ENCODE data around the gene SNX32. TPM values are rescaled to one million over a fixed set of nuclear protein-coding genes. Genes with fewer than 3 reads are reported as not detected.
A peak's percentile ranks its signal among the peaks of the same experiment; 100 is the strongest.

The SNX32 gene
- total RNA-seq, 1 donor from 2014 or later, result 0.13 TPM

GRCh38 chr11:65796726-65797601, 36.8 kb upstream of the SNX32 start:
- no peak for DNase-seq (ENCODE audit: low read depth in 2 of 2)

- no peak for DNase-seq (ENCODE audit: low read depth in 2 of 2)
Observed at GRCh38 chr11:65797711-65798110, 36.1 kb upstream of the SNX32 start.

DNA sequence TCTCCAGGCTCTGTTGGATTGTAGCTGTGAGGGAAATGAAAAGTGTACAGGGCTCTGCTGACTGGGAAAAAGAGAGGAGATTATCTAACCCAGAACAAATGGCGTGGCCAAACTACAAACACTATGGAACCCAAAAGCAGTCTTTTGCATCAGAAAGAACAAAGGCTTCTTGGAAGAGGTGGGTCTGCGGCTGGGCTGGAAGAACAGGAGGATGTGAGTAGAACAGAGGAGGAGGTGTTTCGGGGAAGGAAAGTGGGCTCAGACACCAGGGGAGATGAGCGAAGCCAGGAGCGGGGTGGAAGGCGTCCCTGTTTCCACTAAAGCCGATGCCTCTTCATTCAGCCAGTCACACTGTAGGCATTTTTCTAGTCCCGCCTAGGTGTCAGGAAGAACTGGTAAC, 34.9 kb upstream of the SNX32 start:
- DNase-seq (ENCODE audit: low read depth in 2 of 2), result no peak

GRCh38 chr11:65801153-65801987, 32.4 kb upstream of the SNX32 start:
- no peak for DNase-seq (ENCODE audit: low read depth in 2 of 2)

DNA sequence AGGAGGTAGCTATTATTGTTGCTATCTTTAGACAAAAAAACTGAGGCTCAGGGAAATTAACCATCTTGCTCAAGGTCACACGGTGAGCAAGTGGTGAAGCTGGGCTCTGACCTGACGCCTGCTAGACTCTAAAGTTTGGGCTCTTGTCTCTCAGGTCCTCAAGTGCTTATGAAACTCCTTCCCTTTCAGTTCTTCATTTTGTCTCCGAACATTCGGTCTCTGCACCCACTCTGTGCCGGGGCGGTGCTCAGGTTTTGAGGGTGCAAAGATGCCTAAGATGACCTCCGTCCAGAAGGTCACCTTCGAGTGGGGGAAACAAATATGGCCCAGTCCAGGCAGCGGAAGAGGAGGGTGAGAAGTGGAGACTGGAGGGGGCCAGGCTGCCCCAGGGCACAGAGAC, 30.9 kb upstream of the SNX32 start:
- no peak for DNase-seq (ENCODE audit: low read depth in 2 of 2)

DNA sequence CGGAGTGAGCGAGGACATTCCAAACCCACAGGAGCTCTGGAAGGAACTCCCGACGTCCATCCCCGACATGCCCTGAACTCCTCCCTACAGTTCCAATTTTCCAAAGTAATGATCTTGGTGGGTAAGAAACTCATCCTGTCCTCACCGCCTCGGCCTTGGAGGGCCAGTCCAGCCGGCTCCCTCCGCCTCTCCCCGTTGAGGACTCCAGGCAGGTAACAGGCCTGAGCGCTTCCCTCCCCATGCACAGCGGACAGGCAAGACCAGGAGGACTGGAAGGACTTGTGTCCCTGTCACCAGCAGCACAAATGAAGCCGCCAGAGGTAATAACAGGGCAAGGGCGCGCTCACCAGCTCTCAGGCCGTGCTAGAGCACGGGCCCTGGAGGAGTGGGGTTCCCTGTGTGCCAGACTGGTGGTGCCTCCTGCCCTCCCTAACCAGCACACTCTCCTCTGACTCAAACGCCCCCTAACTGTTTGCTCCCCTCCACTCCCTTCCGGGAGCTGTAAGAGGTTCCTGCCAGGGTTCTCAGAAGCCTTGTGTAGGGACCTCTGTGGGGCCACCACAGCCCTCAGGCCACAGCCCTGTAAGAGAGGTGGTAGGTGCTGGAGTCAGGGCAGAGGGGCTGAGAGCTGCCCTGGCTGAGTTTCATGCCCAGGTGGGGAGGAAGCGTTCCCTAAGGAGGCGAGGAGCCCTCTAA, 29.8 kb upstream of the SNX32 start:
- DNase-seq (ENCODE audit: low read depth in 2 of 2), result no peak

GRCh38 chr11:65806979-65807378, 26.8 kb upstream of the SNX32 start:
- DNase-seq (ENCODE audit: low read depth in 2 of 2), result no peak

- no peak for DNase-seq (ENCODE audit: low read depth in 2 of 2)
Observed at GRCh38 chr11:65808744-65809341, 24.9 kb upstream of the SNX32 start.

DNA sequence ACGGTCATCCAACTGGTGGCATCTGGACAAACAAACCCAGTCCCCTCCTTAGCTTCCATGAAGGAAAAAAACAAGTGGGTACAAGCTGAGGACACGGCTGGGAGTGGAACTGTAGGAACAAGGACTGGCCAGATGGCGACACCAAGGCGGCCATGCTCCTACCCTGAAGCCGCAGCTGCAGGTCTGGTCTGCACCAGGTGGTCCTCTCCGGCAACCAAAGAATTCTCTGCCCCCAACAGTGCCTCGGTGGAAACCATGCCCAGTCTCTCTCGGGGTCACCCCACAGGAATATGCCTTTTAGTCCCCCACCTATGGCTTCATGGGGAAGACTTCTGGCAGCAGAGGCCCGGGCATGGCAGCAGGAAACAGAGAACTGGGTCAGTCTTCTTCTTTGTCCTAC, 24.3 kb upstream of the SNX32 start:
- DNase-seq (ENCODE audit: low read depth in 2 of 2), result no peak

- DNase-seq (ENCODE audit: low read depth in 2 of 2), result no peak
Observed at GRCh38 chr11:65810046-65810868, 23.5 kb upstream of the SNX32 start.

DNA sequence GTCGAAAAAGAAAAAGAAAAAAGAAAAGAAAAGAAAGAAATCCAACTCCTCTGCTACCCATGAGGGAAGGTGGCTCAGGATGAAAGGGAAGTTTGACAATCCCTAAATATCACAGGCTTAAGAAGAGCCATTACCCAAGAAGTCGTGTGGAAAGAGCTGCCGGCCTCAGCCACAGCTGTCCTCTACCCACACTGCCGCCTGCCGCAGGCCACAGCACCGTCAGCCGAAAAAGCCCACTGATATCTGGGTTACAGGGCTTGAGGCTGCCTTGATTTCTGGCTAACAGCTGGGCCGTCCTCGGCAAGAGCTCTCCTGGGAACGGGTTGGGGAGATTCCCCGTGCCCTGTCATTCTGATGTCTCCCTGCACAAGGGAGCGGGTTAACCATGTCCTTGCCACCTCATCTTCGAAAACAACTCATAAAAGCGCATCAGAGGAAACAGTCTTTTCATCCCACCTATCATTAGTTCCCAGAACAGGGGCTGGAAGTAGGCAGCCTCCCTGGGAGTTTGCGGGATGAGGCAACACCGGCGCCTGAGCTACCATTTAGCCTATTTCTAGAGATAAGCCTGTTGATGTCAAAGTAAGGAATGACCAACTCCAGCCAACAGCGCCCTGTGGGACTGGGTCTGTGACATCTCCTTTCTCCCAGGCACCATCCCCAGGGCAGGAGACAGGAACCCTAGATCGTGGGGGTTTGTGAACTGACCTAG, 21.8 kb upstream of the SNX32 start:
- DNase-seq (ENCODE audit: low read depth in 2 of 2), result no peak

DNA sequence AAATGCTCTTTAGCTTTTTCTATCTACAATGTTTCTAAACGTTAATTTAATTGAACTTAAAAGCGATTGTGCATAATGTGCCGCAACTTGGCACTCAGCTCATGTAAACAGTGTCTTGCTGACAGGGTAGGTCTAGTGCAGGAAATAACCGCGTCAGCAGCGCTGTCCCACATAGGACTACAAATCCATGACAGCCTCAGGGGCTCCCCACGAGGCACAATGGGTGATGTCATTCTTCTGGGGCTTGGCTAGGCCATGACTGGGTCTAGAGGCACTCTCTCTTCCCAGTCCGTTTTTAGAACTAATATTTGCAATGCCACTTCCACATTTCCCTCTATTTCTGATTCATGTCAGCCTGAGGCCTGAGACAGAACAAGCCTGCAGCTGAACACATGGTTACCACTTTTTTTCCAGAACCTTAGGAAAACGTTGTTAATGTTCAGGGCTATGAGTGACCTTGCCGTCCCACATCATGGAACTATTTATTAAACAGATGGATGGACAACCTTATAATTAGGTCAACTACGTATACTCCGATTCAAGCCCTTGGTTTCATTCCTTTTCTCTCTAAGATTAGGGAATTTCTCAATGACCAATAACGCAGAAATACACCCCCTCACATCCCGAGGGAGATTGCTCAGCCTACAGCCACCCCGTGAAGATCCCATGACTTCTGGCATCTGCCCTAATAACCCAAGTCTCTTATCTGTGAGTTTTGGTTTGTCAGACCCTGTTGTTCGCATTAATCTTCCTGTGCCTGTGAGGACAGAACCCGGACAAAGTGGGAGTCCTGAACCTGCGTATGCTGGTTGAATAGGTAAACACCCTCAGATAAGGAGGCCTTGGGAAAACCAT, 19.4 kb upstream of the SNX32 start:
- DNase-seq (ENCODE audit: low read depth in 2 of 2), result peak; percentile 66 to 88

DNA sequence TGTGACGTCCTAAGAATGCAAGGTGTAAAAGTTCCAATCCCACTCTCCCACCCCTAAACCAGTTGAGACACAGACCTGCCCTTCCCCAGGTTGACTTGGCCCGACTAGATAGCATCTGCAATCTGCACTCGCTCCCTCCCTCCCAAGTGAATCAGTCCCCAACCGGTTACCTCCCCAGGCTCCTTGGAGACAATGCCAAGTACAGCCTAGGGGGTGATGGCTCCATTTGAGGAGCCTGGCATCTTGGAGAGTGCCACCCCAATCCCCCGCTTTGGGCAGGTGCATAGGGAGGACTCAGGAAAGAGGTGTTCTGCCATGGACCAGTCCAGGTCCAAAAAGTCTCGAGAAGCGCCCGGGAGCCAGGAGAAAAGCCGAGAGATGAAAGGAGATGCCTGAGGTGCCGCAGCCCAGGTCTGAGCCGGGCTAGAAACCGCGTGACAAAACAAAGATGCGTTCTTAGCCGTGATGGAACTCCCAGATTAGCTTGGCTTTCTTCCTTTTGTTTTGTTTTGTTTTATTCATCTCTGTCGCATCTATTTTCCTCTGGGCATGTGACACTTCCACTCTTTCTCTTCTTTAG, 18.7 kb upstream of the SNX32 start:
- DNase-seq (ENCODE audit: low read depth in 2 of 2), result no peak

DNA sequence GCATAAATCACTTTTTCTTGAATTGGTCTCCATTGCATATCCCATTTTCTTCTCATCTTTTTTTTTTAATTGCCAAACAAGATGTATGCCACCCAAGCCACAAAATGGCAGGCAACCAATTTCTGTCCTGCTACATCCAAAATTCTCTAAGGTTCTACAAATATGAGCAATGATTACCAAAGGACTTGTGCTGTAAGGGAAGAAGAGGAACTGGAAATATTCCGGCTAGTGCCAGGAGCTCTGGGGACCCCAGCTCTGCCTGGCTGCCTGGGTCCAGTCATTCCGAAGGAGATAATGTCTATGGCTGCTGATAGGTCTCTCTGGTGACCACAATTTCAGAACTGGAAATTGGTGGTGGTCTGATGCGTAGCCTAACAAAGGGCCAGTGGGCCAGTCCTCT, 17.1 kb upstream of the SNX32 start:
- DNase-seq (ENCODE audit: low read depth in 2 of 2), result no peak

- DNase-seq (ENCODE audit: low read depth in 2 of 2), result no peak
Observed at GRCh38 chr11:65817312-65817834, 16.4 kb upstream of the SNX32 start.

- DNase-seq (ENCODE audit: low read depth in 2 of 2), result peak; percentile 69 to 86
Observed at GRCh38 chr11:65817835-65818680, 15.7 kb upstream of the SNX32 start.

DNA sequence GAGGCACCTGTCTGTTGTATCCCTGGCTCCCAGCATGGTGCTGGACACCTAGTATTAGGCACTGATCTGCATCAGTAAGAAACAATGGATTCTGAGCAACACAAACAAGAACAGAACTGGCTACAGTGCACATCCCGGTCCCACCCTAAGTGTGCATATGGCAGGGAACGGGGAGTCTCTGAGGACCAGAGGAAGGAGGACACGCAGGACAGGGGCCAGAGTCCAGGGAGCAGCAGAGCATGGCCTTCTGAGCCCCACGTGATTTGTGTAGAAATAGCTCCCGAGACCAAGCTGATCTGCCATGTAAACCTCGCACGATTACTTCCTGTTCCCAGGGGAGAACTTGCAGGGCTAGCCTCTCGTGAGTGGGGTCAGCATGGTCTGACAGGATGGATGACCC, 12.7 kb upstream of the SNX32 start:
- no peak for DNase-seq (ENCODE audit: low read depth in 2 of 2)

Data from dermis microvascular lymphatic vessel endothelial cell (primary cell).